HepG2 (cell line): ENCODE data around the gene MDM4. TPM values are rescaled to one million over a fixed set of nuclear protein-coding genes. Genes with fewer than 3 reads are reported as not detected.

Source experiments
- ATM ChIP-seq: fragments of 450-650 bp; IDR thresholded peaks from 2 replicates; pipeline ENCODE4 v1.7.1; 2017; ENCODE audit warnings: mild to moderate bottlenecking, borderline replicate concordance
- GATAD2A ChIP-seq: IDR thresholded peaks from 2 replicates; pipeline ENCODE4 v1.6.1; 2016
- HNRNPK ChIP-seq: fragments of 200-400 bp; formaldehyde crosslinking; IDR thresholded peaks from 2 replicates; pipeline ENCODE4 v1.6.1; 2018; ENCODE audit warnings: low read length, low read depth, moderate library complexity, mild to moderate bottlenecking; ENCODE audit not compliant: poor library complexity, severe bottlenecking
- JUND ChIP-seq: sonication (generic); formaldehyde crosslinking; IDR thresholded peaks from 2 replicates; pipeline ENCODE4 v1.8.0; 2022; ENCODE audit warnings: mild to moderate bottlenecking, missing genetic modification reagents
- KLF11 ChIP-seq: IDR thresholded peaks from 2 replicates; pipeline ENCODE4 v1.6.1; 2016; ENCODE audit warnings: missing compliant biosample characterization
- NR2F1 ChIP-seq, 2 experiments: fragments of 450-650 bp in 1 of 2; formaldehyde crosslinking in 1 of 2; IDR thresholded peaks; 2 replicates each; pipeline versions ENCODE4 v1.5.0 to v1.6.1; 2016 to 2020; ENCODE audit warnings: mild to moderate bottlenecking in 1 of 2, missing compliant biosample characterization in 1 of 2, missing genetic modification reagents in 1 of 2, moderate library complexity in 1 of 2
- NR3C1 ChIP-seq: sonication (generic); formaldehyde crosslinking; IDR thresholded peaks from 2 replicates; pipeline ENCODE4 v1.4.0; 2020; ENCODE audit warnings: missing genetic modification reagents
- POLR2AphosphoS5 ChIP-seq: IDR thresholded peaks from 2 replicates; pipeline ENCODE4 v1.6.1; 2012; ENCODE audit warnings: low read depth, low read length
- ZFP36L1 ChIP-seq: sonication (generic); formaldehyde crosslinking; IDR thresholded peaks from 2 replicates; pipeline ENCODE4 v1.8.0; 2022; ENCODE audit warnings: mild to moderate bottlenecking, missing genetic modification reagents, moderate library complexity
- ZNF121 ChIP-seq: sonication (generic); formaldehyde crosslinking; IDR thresholded peaks from 2 replicates; pipeline ENCODE4 v1.5.0; 2020; ENCODE audit warnings: mild to moderate bottlenecking, missing genetic modification reagents
- ZNF20 ChIP-seq: sonication (generic); formaldehyde crosslinking; IDR thresholded peaks from 2 replicates; pipeline ENCODE4 v1.4.0; 2020; ENCODE audit warnings: mild to moderate bottlenecking, moderate library complexity, missing genetic modification reagents
- ZNF547 ChIP-seq: sonication (generic); formaldehyde crosslinking; IDR thresholded peaks from 2 replicates; pipeline ENCODE4 v1.5.1; 2020; ENCODE audit warnings: mild to moderate bottlenecking, missing genetic modification reagents
- ZNF550 ChIP-seq: sonication (generic); formaldehyde crosslinking; IDR thresholded peaks from 2 replicates; pipeline ENCODE4 v1.4.0; 2020; ENCODE audit warnings: mild to moderate bottlenecking, missing genetic modification reagents, borderline replicate concordance
- ZNF724P ChIP-seq: sonication (generic); formaldehyde crosslinking; IDR thresholded peaks from 2 replicates; pipeline ENCODE4 v1.8.0; 2022; ENCODE audit warnings: missing genetic modification reagents, borderline replicate concordance
- ZNF768 ChIP-seq: sonication (generic); formaldehyde crosslinking; IDR thresholded peaks from 2 replicates; pipeline ENCODE4 v1.4.0; 2020; ENCODE audit warnings: missing genetic modification reagents
- ZNF839 ChIP-seq: sonication (generic); formaldehyde crosslinking; IDR thresholded peaks from 2 replicates; pipeline ENCODE4 v1.4.0; 2020; ENCODE audit warnings: missing genetic modification reagents, mild to moderate bottlenecking, borderline replicate concordance
- polyA plus RNA-seq, 8 experiments: library from polyadenylated mRNA; depleted of rRNA in 3 of 8; stranded (reverse) in 7 of 8; unstranded in 1 of 8; fragments of >200 nt; fragmentation: Illumina TruSeq in 4 of 8; extraction: Trizol in 4 of 8; gene quantifications; 2 replicates each; pipeline versions ENCODE4 v1.2.1 to v1.2.3, GENCODE V29; 2011 to 2016; ENCODE audit warnings: low read depth in 4 of 8, missing spikeins in 1 of 8, mixed read lengths in 1 of 8; ENCODE audit not compliant: insufficient read depth in 1 of 8
- total RNA-seq, 5 experiments: library from RNA; depleted of rRNA; stranded (reverse); fragments of >200 nt; fragmentation: Illumina TruSeq; extraction: Trizol; gene quantifications; 2 replicates each; pipeline ENCODE4 v1.2.3, GENCODE V29; 2016; ENCODE audit warnings: low read depth in 1 of 5
- TF ChIP-seq, protein P1 (sequence below): sonication (generic); formaldehyde crosslinking; IDR thresholded peaks from 2 replicates; pipeline ENCODE4 v1.4.0; 2020; ENCODE audit warnings: missing genetic modification reagents, low read depth, mild to moderate bottlenecking, borderline replicate concordance
- TF ChIP-seq, protein P2 (sequence below): sonication (generic); formaldehyde crosslinking; IDR thresholded peaks from 2 replicates; pipeline ENCODE4 v1.4.0; 2020; ENCODE audit warnings: missing genetic modification reagents
- TF ChIP-seq, protein P3 (sequence below): sonication (generic); formaldehyde crosslinking; IDR thresholded peaks from 2 replicates; pipeline ENCODE4 v1.8.1; 2023; ENCODE audit warnings: missing genetic modification reagents, mild to moderate bottlenecking, borderline replicate concordance
- TF ChIP-seq, protein P4 (sequence below): fragments of 450-650 bp; IDR thresholded peaks from 2 replicates; pipeline ENCODE4 v1.6.1; 2016
- TF ChIP-seq, protein P5 (sequence below): fragments of 450-650 bp; IDR thresholded peaks from 2 replicates; pipeline ENCODE4 v1.6.1; 2017
- TF ChIP-seq, protein P6 (sequence below): sonication (generic); formaldehyde crosslinking; IDR thresholded peaks from 2 replicates; pipeline ENCODE4 v1.5.0; 2020; ENCODE audit warnings: mild to moderate bottlenecking, missing genetic modification reagents

The MDM4 gene
- total and polyA plus RNA-seq, 2 of the 13 experiments (the other 11 are each of a cell fraction or from before 2014, with no cell fraction given) = 14.9 to 19.0 TPM

DNA sequence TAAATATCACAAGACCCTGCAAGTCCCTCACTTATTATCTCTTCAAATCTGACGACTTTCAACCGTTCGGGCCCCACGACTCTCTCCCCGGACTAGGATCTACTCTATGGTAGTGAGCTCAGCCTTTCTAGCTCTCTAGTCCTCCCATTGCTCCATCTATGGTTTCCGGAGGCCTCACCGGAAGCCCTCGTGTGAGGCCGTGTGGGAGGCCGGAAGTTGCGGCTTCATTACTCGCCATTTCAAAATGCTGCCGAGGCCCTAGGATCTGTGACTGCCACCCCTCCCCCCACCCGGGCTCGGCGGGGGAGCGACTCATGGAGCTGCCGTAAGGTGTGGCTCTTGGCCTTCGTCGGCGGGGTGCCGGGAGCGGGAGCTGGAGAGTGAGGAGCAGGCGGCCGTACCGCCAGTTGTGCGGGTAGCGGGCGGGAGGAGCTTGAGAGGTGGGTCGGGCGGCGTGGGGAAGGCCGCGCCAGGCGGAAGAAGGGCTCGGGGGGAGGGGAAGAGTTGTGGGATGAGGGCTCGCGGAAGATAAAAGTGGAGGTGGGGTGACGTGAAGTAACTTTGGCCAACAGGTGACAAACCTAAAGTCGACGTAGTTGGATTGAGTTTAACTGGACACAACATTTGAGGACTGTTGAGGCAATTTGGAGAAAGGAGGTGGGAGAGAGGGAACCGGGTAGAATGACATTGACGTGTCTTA, at the start of gene MDM4 (continued):
- TF ChIP-seq, protein P1, sequence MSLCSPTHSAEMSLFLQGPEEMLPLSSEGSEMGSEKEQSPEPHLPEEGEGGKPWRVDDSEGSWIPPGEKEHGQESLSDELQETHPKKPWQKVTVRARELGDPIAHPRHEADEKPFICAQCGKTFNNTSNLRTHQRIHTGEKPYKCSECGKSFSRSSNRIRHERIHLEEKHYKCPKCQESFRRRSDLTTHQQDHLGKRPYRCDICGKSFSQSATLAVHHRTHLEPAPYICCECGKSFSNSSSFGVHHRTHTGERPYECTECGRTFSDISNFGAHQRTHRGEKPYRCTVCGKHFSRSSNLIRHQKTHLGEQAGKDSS (CRISPR knock-in tag) = peak; percentile 93; the same call in 1 of the 2 replicates
- TF ChIP-seq ZNF550 (CRISPR knock-in tag) = no peak
- TF ChIP-seq HNRNPK = peak; percentile 98
- TF ChIP-seq, protein P2, sequence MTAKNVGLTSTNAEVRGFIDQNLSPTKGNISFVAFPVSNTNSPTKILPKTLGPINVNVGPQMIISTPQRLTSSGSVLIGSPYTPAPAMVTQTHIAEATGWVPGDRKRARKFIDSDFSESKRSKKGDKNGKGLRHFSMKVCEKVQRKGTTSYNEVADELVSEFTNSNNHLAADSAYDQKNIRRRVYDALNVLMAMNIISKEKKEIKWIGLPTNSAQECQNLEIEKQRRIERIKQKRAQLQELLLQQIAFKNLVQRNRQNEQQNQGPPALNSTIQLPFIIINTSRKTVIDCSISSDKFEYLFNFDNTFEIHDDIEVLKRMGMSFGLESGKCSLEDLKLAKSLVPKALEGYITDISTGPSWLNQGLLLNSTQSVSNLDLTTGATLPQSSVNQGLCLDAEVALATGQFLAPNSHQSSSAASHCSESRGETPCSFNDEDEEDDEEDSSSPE (CRISPR knock-in tag) = peak; percentile 86
- TF ChIP-seq, protein P3, sequence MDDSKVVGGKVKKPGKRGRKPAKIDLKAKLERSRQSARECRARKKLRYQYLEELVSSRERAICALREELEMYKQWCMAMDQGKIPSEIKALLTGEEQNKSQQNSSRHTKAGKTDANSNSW = peak; percentile 87; the same call in 1 of the 2 replicates
- no peak; the same call in 1 of the 2 replicates for TF ChIP-seq ZNF121 (CRISPR knock-in tag)
- TF ChIP-seq, protein P4, sequence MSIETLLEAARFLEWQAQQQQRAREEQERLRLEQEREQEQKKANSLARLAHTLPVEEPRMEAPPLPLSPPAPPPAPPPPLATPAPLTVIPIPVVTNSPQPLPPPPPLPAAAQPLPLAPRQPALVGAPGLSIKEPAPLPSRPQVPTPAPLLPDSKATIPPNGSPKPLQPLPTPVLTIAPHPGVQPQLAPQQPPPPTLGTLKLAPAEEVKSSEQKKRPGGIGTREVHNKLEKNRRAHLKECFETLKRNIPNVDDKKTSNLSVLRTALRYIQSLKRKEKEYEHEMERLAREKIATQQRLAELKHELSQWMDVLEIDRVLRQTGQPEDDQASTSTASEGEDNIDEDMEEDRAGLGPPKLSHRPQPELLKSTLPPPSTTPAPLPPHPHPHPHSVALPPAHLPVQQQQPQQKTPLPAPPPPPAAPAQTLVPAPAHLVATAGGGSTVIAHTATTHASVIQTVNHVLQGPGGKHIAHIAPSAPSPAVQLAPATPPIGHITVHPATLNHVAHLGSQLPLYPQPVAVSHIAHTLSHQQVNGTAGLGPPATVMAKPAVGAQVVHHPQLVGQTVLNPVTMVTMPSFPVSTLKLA = no peak
- TF ChIP-seq GATAD2A (CRISPR knock-in tag) = peak; percentile 74
- no peak for TF ChIP-seq ZNF20 (CRISPR knock-in tag)
- TF ChIP-seq, protein P5, sequence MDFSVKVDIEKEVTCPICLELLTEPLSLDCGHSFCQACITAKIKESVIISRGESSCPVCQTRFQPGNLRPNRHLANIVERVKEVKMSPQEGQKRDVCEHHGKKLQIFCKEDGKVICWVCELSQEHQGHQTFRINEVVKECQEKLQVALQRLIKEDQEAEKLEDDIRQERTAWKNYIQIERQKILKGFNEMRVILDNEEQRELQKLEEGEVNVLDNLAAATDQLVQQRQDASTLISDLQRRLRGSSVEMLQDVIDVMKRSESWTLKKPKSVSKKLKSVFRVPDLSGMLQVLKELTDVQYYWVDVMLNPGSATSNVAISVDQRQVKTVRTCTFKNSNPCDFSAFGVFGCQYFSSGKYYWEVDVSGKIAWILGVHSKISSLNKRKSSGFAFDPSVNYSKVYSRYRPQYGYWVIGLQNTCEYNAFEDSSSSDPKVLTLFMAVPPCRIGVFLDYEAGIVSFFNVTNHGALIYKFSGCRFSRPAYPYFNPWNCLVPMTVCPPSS = no peak
- TF ChIP-seq ZFP36L1 (CRISPR knock-in tag) = no peak
- TF ChIP-seq NR2F1 (CRISPR knock-in tag; IDR thresholded peaks at IDR 0.05) = no peak
- peak; percentile 97 for TF ChIP-seq POLR2AphosphoS5
- TF ChIP-seq, protein P6, sequence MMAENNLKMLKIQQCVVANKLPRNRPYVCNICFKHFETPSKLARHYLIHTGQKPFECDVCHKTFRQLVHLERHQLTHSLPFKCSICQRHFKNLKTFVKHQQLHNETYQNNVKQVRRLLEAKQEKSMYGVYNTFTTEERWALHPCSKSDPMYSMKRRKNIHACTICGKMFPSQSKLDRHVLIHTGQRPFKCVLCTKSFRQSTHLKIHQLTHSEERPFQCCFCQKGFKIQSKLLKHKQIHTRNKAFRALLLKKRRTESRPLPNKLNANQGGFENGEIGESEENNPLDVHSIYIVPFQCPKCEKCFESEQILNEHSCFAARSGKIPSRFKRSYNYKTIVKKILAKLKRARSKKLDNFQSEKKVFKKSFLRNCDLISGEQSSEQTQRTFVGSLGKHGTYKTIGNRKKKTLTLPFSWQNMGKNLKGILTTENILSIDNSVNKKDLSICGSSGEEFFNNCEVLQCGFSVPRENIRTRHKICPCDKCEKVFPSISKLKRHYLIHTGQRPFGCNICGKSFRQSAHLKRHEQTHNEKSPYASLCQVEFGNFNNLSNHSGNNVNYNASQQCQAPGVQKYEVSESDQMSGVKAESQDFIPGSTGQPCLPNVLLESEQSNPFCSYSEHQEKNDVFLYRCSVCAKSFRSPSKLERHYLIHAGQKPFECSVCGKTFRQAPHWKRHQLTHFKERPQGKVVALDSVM (CRISPR knock-in tag) = peak; percentile 97
- peak; percentile 83; the same call in 1 of the 2 replicates for TF ChIP-seq ZNF839 (CRISPR knock-in tag)
- TF ChIP-seq NR3C1 (CRISPR knock-in tag) = no peak
- TF ChIP-seq KLF11 = 0 out of 2 replicates have a peak, but pooled peaks have one; percentile 44
- TF ChIP-seq ZNF768 (CRISPR knock-in tag) = peak; percentile 58; the same call in 1 of the 2 replicates
- TF ChIP-seq ATM = no peak
- no peak for TF ChIP-seq JUND (CRISPR knock-in tag)
- TF ChIP-seq ZNF547 = peak; percentile 84
- TF ChIP-seq ZNF724P = peak; percentile 59; the same call in 1 of the 2 replicates
